ENCODE data around the gene RPGRIP1L. TPM values are rescaled to one million over a fixed set of nuclear protein-coding genes. Genes with fewer than 3 reads are reported as not detected.
A peak's percentile ranks its signal among the peaks of the same experiment; 100 is the strongest.

RPGRIP1L gene
- polyA plus RNA-seq, 2 of the 4 experiments (the other 2 are of a cell fraction), result 13.0 to 19.6 TPM

GRCh38 chr16:53581784-53582183, 121.9 kb downstream of the RPGRIP1L start:
- POLR2A ChIA-PET, result no interaction called here
- no peak for ATAC-seq
- 87% methylated on average over 2 of the region's 2 CpGs for WGBS (ENCODE audit: missing lambda C conversion rate)
- H3K27ac ChIP-seq, result no peak overlapping the region
- TF ChIP-seq BCL3 (IDR thresholded peaks at IDR 0.05), result no peak
- no peak for TF ChIP-seq KDM1A (IDR thresholded peaks at IDR 0.05; ENCODE audit: low read depth)
- no peak for TF ChIP-seq CBX8 (IDR thresholded peaks at IDR 0.05)
- peak; percentile 86 for TF ChIP-seq MAFK (IDR thresholded peaks at IDR 0.05; ENCODE audit: partially characterized antibody)
- DNase-seq (ENCODE audit: low read depth in 1 of 2, low spot score in 1 of 2), result no peak
- H3K4me2 ChIP-seq, result no peak overlapping the region
- H3K4me3 ChIP-seq, result no peak overlapping the region
- H3K4me1 ChIP-seq, result no peaks in the 10 kb centered on the region
- no peaks in the 10 kb centered on the region for H3K9me3 ChIP-seq
- CTCF ChIA-PET, result interaction anchor here (0.6 kb wide), 2 partner anchors 11 to 20 kb away, joined by 4 read pairs; no protein-coding TSS in a partner anchor
- no peak for FAIRE-seq

- ChIA-PET POLR2A (no interaction called here), CTCF (interaction anchor here (1.6 kb wide), 1 partner anchor 31 kb away, joined by 5 read pairs; no protein-coding TSS in a partner anchor)
- no peak for DNase-seq (ENCODE audit: low read depth in 1 of 2, low spot score in 1 of 2)
- no peak overlapping the region for H3K4me3 ChIP-seq
- H3K4me2 ChIP-seq, result no peak overlapping the region
- no peaks in the 10 kb centered on the region for H3K4me1 ChIP-seq
- TF ChIP-seq ZSCAN20 (CRISPR knock-in tag; IDR thresholded peaks at IDR 0.05), result no peak
- no peak for TF ChIP-seq EP300 (IDR thresholded peaks at IDR 0.05)
- TF ChIP-seq HMGXB4 (CRISPR knock-in tag; IDR thresholded peaks at IDR 0.05; ENCODE audit: borderline replicate concordance), result no peak
- no peak for TF ChIP-seq ZC3H11A (IDR thresholded peaks at IDR 0.05)
- no peak for TF ChIP-seq JUNB (IDR thresholded peaks at IDR 0.05)
- no peak for TF ChIP-seq HEYL (CRISPR knock-in tag; IDR thresholded peaks at IDR 0.05)
- no peak for TF ChIP-seq HDAC2 (IDR thresholded peaks at IDR 0.05)
- no peak for TF ChIP-seq RAD21 (conservative IDR thresholded peaks at IDR 0.05 in 1 of 2, IDR thresholded peaks at IDR 0.05 in 1 of 2)
- no peak for TF ChIP-seq MAZ (IDR thresholded peaks at IDR 0.05; ENCODE audit: borderline replicate concordance, low read depth, low read length)
- no peak for TF ChIP-seq CBX2 (IDR thresholded peaks at IDR 0.05; ENCODE audit: borderline replicate concordance, low read depth)
- peak in 1 of 2 experiments; percentile 34; a peak in 1 of 6 replicates for ATAC-seq
- no peaks in the 10 kb centered on the region for H3K9me3 ChIP-seq
- WGBS (ENCODE audit: missing lambda C conversion rate), result 77% methylated on average over 10 of the region's 12 CpGs
- no peak for FAIRE-seq
- no peak overlapping the region for H3K27ac ChIP-seq
These were observed 123.4 kb downstream of the RPGRIP1L start for GRCh38 chr16:53580038-53580802.

- no peak for DNase-seq (ENCODE audit: low read depth in 1 of 2, low spot score in 1 of 2)
- POLR2A ChIA-PET, result no interaction called here
- H3K4me3 ChIP-seq, result no peak overlapping the region
- FAIRE-seq, result no peak
- peaks cover 9% of the 10 kb centered on the region; the same call in 1 of the 3 replicates for H3K9me3 ChIP-seq
- TF ChIP-seq HOXA7 (CRISPR knock-in tag; IDR thresholded peaks at IDR 0.05), result no peak
- no peak for TF ChIP-seq E2F6 (IDR thresholded peaks at IDR 0.05; ENCODE audit: borderline replicate concordance, low read depth)
- TF ChIP-seq RARB (CRISPR knock-in tag; IDR thresholded peaks at IDR 0.05), result no peak
- no peak for TF ChIP-seq BHLHE40 (IDR thresholded peaks at IDR 0.05; ENCODE audit: low read depth, low read length)
- no peak for TF ChIP-seq HEYL (CRISPR knock-in tag; IDR thresholded peaks at IDR 0.05)
- 68% methylated on average over 5 of the region's 5 CpGs for WGBS (ENCODE audit: missing lambda C conversion rate)
- H3K4me1 ChIP-seq, result no peaks in the 10 kb centered on the region
- H3K4me2 ChIP-seq, result no peak overlapping the region
- H3K27ac ChIP-seq, result no peak overlapping the region
- ATAC-seq, result no peak
- CTCF ChIA-PET, result interaction anchor here (0.6 kb wide), 2 partner anchors 173 to 1310 kb away, joined by 3 to 4 read pairs; no protein-coding TSS in a partner anchor
These were observed 126.8 kb downstream of the RPGRIP1L start for GRCh38 chr16:53576904-53577303.
